Endothelial cell of umbilical vein (primary cell): ENCODE measurements around the gene LTA4H. TPM values are rescaled to one million over a fixed set of nuclear protein-coding genes. Genes with fewer than 3 reads are reported as not detected.

ENCODE experiments used
- BruUV-seq: library from RNA; stranded (reverse); fragments of 400-500 nt; replicated peaks from 2 replicates; lab custom pipeline; 2021; lab: Mats Ljungman, UMichigan
- CTCF ChIA-PET: fragments of 300-600, 350-600 bp; sonication (Branson Sonifier 250); formaldehyde crosslinking; loops from one replicate; lab custom pipeline; 2021; ENCODE audit warnings: antibody characterized with exemption, inconsistent platforms; lab: Charles Lee
- POLR2A ChIA-PET: fragments of 300-600, 350-600 bp; sonication (Branson Sonifier 250); formaldehyde crosslinking; loops from one replicate; lab custom pipeline; 2021; ENCODE audit warnings: antibody characterized with exemption, inconsistent platforms; lab: Charles Lee
- DNase-seq: peaks from one replicate; pipeline ENCODE4 v3.0.0-alpha.2; 2011; ENCODE audit warnings: low read depth, low spot score
- FAIRE-seq: peaks from 2 replicates; lab custom pipeline; 2011; peaks lifted over from hg19 to GRCh38; lab: Jason Lieb, UNC
- H2AFZ ChIP-seq: 2 replicates; pipeline ENCODE4 v1.6.0; 2012; ENCODE audit warnings: low read depth, low read length, control low read depth, inconsistent platforms
- H3K27ac ChIP-seq: 2 replicates; pipeline ENCODE4 v1.5.1; 2011; ENCODE audit warnings: low read depth, mild to moderate bottlenecking, control low read depth, low read length, moderate library complexity; ENCODE audit not compliant: insufficient read depth
- H3K27me3 ChIP-seq, 2 experiments: 2 replicates each; pipeline versions ENCODE4 v1.6.0 to v1.6.1; 2011; ENCODE audit warnings: low read length in 2 of 2, mixed read lengths in 1 of 2; ENCODE audit not compliant: control insufficient read depth in 2 of 2, insufficient read depth in 2 of 2
- H3K36me3 ChIP-seq, 2 experiments: 2 replicates in 1 of 2; 3 replicates in 1 of 2; pipeline ENCODE4 v1.5.1; 2011; ENCODE audit warnings: low read length in 2 of 2, mild to moderate bottlenecking in 1 of 2, moderate library complexity in 1 of 2; ENCODE audit not compliant: control insufficient read depth in 2 of 2, insufficient read depth in 2 of 2; ENCODE audit errors: extremely low read depth in 1 of 2
- H3K4me1 ChIP-seq: 3 replicates; pipeline ENCODE4 v1.5.1; 2011; ENCODE audit warnings: mild to moderate bottlenecking, low read length; ENCODE audit not compliant: control insufficient read depth, insufficient read depth; ENCODE audit errors: extremely low read depth
- H3K4me2 ChIP-seq: 2 replicates; pipeline ENCODE4 v1.6.1; 2011; ENCODE audit warnings: low read length, control low read depth, mixed read lengths; ENCODE audit not compliant: insufficient read depth
- H3K4me3 ChIP-seq, 3 experiments: fragments of 200-600 bp in 1 of 3; sonication (generic), shearing (Covaris generic) in 1 of 3; replicated peaks in 1 of 3; 2 replicates each; pipeline ENCODE4 v1.5.1; 2011 to 2016; ENCODE audit warnings: control low read depth in 3 of 3, low read length in 3 of 3, mild to moderate bottlenecking in 2 of 3, inconsistent platforms in 1 of 3, low read depth in 1 of 3, moderate library complexity in 1 of 3; ENCODE audit not compliant: insufficient read depth in 1 of 3
- H3K79me2 ChIP-seq: 2 replicates; pipeline ENCODE4 v1.6.0; 2012; ENCODE audit warnings: low read length, inconsistent platforms; ENCODE audit not compliant: control insufficient read depth, insufficient read depth
- H3K9ac ChIP-seq: replicated peaks from 2 replicates; pipeline ENCODE3; 2011; ENCODE audit warnings: low read length, control low read depth; ENCODE audit not compliant: insufficient read depth; ENCODE audit errors: extremely low read depth
- H3K9me1 ChIP-seq: replicated peaks from 3 replicates; pipeline ENCODE4 v1.6.0; 2011; ENCODE audit warnings: mild to moderate bottlenecking, low read length; ENCODE audit not compliant: control insufficient read depth, insufficient read depth; ENCODE audit errors: extremely low read depth
- H3K9me3 ChIP-seq: replicated peaks from 2 replicates; pipeline ENCODE4 v1.5.1; 2012; ENCODE audit warnings: low read length, inconsistent platforms; ENCODE audit not compliant: control insufficient read depth, insufficient read depth
- H4K20me1 ChIP-seq: replicated peaks from 2 replicates; pipeline ENCODE3; 2011; ENCODE audit warnings: mild to moderate bottlenecking, low read length; ENCODE audit not compliant: control insufficient read depth, insufficient read depth; ENCODE audit errors: extremely low read depth
- CTCF ChIP-seq, 2 donors: IDR thresholded peaks; 1 replicate in 1 of 2; 2 replicates in 1 of 2; pipeline ENCODE4 v1.5.1; 2011; ENCODE audit warnings: low read length in 2 of 2, mild to moderate bottlenecking in 2 of 2, moderate library complexity in 2 of 2, control low read depth in 1 of 2, inconsistent platforms in 1 of 2, low read depth in 1 of 2; ENCODE audit not compliant: insufficient read depth in 1 of 2; ENCODE audit errors: extremely low read depth in 1 of 2
- EZH2 ChIP-seq: IDR thresholded peaks from 2 replicates; pipeline ENCODE4 v1.6.1; 2012; ENCODE audit warnings: borderline replicate concordance, low read depth, mild to moderate bottlenecking, moderate library complexity, low read length, inconsistent platforms; ENCODE audit not compliant: severe bottlenecking
- FOS ChIP-seq: IDR thresholded peaks from 2 replicates; pipeline ENCODE4 v1.6.1; 2011; ENCODE audit warnings: mild to moderate bottlenecking, low read length, moderate library complexity, borderline replicate concordance; ENCODE audit not compliant: insufficient read depth
- GATA2 ChIP-seq: IDR thresholded peaks from 2 replicates; pipeline ENCODE4 v1.7.0; 2011; ENCODE audit warnings: low read depth, mild to moderate bottlenecking, moderate library complexity, mixed read lengths, low read length; ENCODE audit not compliant: insufficient read length, insufficient read depth
- JUN ChIP-seq: IDR thresholded peaks from 2 replicates; pipeline ENCODE4 v1.6.1; 2011; ENCODE audit warnings: borderline replicate concordance, low read depth; ENCODE audit not compliant: insufficient read length, insufficient read depth
- MYC ChIP-seq: IDR thresholded peaks from one replicate; pipeline ENCODE4 v1.6.1; 2011; ENCODE audit warnings: mild to moderate bottlenecking, low read depth, low read length
- POLR2A ChIP-seq: IDR thresholded peaks from 2 replicates; pipeline ENCODE4 v1.6.1; 2012; ENCODE audit warnings: low read depth, mild to moderate bottlenecking, control low read depth, low read length
- POLR2AphosphoS5 ChIP-seq: IDR thresholded peaks from 2 replicates; pipeline ENCODE4 v1.6.1; 2012; ENCODE audit warnings: low read depth, mild to moderate bottlenecking, control low read depth, low read length, moderate library complexity; ENCODE audit not compliant: insufficient read depth
- dilution Hi-C: fragments of 300-500 bp; cut with MboI; formaldehyde crosslinking; loops from one replicate; pipeline ENCODE4 v1.15.0; 2019; ENCODE audit warnings: low sequenced_read_pairs; ENCODE audit not compliant: extremely low pct_ligation_motif_present
- intact Hi-C: fragments of 100-400 bp; cut with micrococcal nuclease; formaldehyde crosslinking; loops from one replicate; pipeline ENCODE4 v1.10.0; 2022
- polyA plus RNA-seq, 4 experiments: library from polyadenylated mRNA; depleted of rRNA in 3 of 4; stranded (reverse) in 3 of 4; unstranded in 1 of 4; fragments of >200 nt; gene quantifications; 2 replicates each; pipeline versions ENCODE4 v1.2.1 to v1.2.3, GENCODE V29; 2011 to 2012; ENCODE audit warnings: missing spikeins in 1 of 4
- total RNA-seq: library from RNA; stranded (reverse); gene quantifications from 2 replicates; pipeline ENCODE4 v1.2.3, GENCODE V29; 2021
- TF ChIP-seq, protein P1 (sequence below): IDR thresholded peaks from 2 replicates; pipeline ENCODE4 v1.6.1; 2011; ENCODE audit not compliant: insufficient read depth, insufficient read length

Gene LTA4H
- total and polyA plus RNA-seq, 2 donors (not counting 3 experiments of a cell fraction or from before 2014, with no cell fraction given): 77.1 to 85.2 TPM

DNA sequence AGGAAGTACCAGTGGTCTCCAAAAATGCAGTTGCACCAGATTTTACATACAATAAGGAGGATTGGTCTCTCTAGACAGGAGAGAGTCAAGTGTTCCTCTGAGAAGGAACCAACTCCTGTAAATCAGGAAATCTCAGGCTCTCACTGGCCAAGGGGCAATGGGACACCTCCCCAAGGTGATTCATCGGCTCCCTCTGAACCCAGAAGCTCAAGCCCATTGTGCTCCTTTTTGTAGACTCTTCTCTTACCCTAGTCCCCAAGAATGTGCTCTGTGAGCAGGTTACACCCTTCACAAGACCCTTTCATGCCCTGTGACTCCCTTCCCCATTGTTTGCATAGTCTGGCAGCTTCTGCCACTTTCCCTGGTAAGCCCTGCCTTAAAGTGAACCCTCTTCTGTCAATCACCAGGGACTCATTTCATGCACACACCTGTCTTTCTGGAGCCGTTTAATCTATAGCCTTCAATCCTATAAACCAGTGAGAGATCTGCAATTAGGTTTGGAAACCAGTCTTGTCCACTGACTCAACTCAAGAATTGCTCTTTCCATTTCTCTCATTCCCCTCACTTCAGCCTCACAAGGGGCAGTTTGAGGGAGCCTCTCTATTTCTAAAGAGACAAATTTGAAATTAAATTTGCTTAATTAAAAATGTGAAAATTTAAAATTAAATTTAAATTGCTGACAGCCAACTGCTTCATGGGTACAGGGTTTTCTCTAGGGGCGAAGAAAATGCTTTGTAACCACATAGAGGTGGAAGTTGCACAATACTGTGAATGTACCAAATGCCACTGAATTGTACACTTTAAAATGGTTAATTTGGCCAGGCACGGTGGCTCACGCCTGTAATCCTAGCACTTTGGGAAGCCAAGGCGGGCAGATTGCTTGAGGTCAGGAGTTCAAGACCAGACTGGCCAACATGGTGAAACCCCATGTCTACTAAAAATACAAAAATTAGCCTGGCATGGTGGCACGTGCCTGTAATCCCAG, 38.3 kb upstream of the LTA4H start:
- FAIRE-seq (no peak), DNase-seq (no peak)
- no TSS peak for BruUV-seq
- dilution Hi-C loops: no loop called here
- intact Hi-C loops: no loop called here
- Histone ChIP-seq H3K27ac (no peak overlapping the region), H3K9me1 (no peaks in the 10 kb centered on the region), H3K79me2 (no peaks in the 10 kb centered on the region), H3K27me3 (no peaks in the 10 kb centered on the region), H3K36me3 (no peaks in the 10 kb centered on the region), H2AFZ (no peak overlapping the region), H3K9me3 (no peaks in the 10 kb centered on the region), H3K4me2 (no peak overlapping the region), H3K4me3 (no peak overlapping the region), H4K20me1 (no peaks in the 10 kb centered on the region), H3K4me1 (peaks cover 18% of the 10 kb centered on the region), H3K9ac (no peak overlapping the region)
- ChIA-PET CTCF (interaction anchor here (1.0 to 1.4 kb wide), 4 partner anchors 58 to 141 kb away, joined by 3 to 5 read pairs (median 4); no protein-coding TSS in a partner anchor), POLR2A (no interaction called here)
- no peak for TF ChIP-seq GATA2
- no peak for TF ChIP-seq CTCF (IDR thresholded peaks at IDR 0.05; ENCODE audit: extremely low read depth in 1 of 2, insufficient read depth in 1 of 2, low read depth in 1 of 2, low read length in 2 of 2)
- no peak for TF ChIP-seq MYC
- TF ChIP-seq FOS: no peak
- TF ChIP-seq POLR2A: no peak
- TF ChIP-seq, protein P1, sequence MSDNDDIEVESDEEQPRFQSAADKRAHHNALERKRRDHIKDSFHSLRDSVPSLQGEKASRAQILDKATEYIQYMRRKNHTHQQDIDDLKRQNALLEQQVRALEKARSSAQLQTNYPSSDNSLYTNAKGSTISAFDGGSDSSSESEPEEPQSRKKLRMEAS: no peak
- TF ChIP-seq JUN: no peak
- no peak for TF ChIP-seq EZH2
- TF ChIP-seq POLR2AphosphoS5: no peak
